Rectal smooth muscle tissue (tissue), 1 donor: ENCODE data around the gene SREBF1.

Experiments
- H3K27ac ChIP-seq: one replicate; pipeline ENCODE4 v1.7.0; 2013; ENCODE audit warnings: low read depth, low read length, inconsistent platforms
- H3K27me3 ChIP-seq: one replicate; pipeline ENCODE4 v1.7.0; 2013; ENCODE audit warnings: low read length; ENCODE audit not compliant: control insufficient read depth, insufficient read depth
- H3K36me3 ChIP-seq: one replicate; pipeline ENCODE4 v1.7.0; 2013; ENCODE audit warnings: low read length; ENCODE audit not compliant: control insufficient read depth, insufficient read depth
- H3K4me1 ChIP-seq: one replicate; pipeline ENCODE4 v1.7.0; 2013; ENCODE audit warnings: low read length; ENCODE audit not compliant: control insufficient read depth, insufficient read depth
- H3K4me3 ChIP-seq: one replicate; pipeline ENCODE4 v1.7.0; 2013; ENCODE audit warnings: low read length
- H3K9ac ChIP-seq: one replicate; pipeline ENCODE4 v1.7.0; 2013; ENCODE audit warnings: low read length

The SREBF1 gene

DNA sequence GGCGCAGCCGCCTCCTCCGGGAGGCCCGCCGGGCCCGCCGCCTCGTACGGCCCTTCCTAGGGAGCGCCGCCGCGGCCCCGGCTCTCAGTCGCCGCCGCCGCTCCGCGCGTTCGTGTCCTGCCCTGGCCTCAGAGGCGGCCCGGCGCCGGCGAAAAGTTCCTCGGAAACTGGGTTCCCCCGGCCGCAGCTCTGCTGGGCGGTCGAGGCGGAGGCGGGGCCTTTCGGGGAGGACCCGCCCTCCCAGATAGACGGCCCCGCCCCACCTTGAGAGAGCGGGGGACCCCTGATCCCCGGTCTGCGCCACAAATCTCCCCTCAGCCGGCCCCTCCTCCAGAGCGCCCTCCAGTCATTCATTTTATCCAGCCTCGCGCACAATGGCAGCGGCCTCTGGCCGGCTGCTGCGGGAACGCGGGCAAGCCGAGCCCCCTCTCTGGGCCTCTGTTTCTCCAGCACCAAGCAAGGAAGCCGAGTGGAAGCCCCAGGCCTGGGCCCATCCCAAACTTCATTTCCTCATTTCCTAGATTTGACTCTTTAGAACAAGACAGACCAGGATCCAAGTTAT is at the start of gene SREBF1:
SREBF1 (minus strand) TSS at position 169 of the 562 bp plus-strand sequence. CDS start 169 bp downstream, outside the sequence.
- Histone ChIP-seq H3K36me3 (no peaks in the 10 kb centered on the region), H3K27me3 (no peaks in the 10 kb centered on the region), H3K27ac (peak within 1 kb of the TSS; percentile 99), H3K4me1 (peaks cover 36% of the 10 kb centered on the region), H3K9ac (peak within 1 kb of the TSS; percentile 81), H3K4me3 (peak within 1 kb of the TSS; percentile 79)

GRCh38 chr17:17886226-17886625 is 49.4 kb upstream of the SREBF1 start:
- H3K4me1 ChIP-seq: no peaks in the 10 kb centered on the region
- no peak overlapping the region for H3K27ac ChIP-seq
- no peaks in the 10 kb centered on the region for H3K27me3 ChIP-seq
- peaks cover 14% of the 10 kb centered on the region for H3K36me3 ChIP-seq
- H3K4me3 ChIP-seq: no peak overlapping the region
- no peak overlapping the region for H3K9ac ChIP-seq

DNA sequence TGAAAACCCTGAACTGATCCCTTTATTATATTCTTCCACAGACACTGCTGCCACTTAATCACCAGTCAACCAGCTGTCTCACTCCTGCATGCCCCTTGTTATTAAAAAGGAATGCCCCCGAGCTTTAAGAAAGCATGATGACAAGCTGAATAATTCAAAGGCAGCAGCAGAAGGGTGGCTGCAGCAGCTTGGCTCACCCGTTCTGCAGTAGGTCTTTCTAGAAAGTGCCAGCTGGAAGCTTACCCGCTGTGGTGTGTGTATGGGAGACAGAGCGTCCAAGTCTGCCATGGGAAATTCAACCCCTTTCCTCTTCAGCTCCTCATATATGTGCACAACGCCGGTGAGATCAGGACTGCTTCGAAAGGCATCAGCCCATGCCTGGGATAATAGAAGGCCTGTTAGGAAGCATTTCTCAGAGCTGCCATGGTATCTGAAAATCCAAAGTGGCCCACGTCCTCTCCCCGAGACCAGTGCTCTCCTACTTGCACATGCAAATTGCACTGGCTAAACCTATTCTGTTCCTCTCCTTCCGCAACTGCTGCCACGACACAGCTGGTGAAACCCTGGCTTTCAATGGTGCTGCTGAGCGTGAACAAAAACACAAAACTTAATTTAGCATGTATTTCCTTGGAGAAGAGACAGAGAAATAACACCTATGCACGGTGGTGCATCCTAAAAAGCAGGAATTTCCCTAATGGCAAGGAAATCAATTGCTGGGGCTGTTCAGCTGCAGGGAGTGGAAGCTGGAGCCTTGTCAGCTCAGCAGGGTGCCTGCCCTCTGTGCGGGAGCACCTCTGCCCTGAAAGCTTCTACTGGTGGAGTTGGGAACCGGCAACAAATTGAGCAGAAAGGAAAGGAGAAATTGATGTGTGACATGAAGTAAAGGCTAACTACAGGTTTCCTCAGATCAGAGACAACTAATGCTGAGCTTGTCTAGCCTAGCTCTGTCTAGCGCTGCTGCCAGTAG is 47.9 kb upstream of the SREBF1 start:
- Histone ChIP-seq H3K36me3 (peaks cover 15% of the 10 kb centered on the region), H3K9ac (no peak overlapping the region), H3K27me3 (no peaks in the 10 kb centered on the region), H3K27ac (no peak overlapping the region), H3K4me3 (no peak overlapping the region), H3K4me1 (no peaks in the 10 kb centered on the region)

- Histone ChIP-seq H3K9ac (no peak overlapping the region), H3K27me3 (no peaks in the 10 kb centered on the region), H3K27ac (no peak overlapping the region), H3K4me3 (no peak overlapping the region), H3K36me3 (peaks cover 21% of the 10 kb centered on the region), H3K4me1 (no peaks in the 10 kb centered on the region)
Measured at GRCh38 chr17:17883801-17884200, 47.0 kb upstream of the SREBF1 start.

DNA sequence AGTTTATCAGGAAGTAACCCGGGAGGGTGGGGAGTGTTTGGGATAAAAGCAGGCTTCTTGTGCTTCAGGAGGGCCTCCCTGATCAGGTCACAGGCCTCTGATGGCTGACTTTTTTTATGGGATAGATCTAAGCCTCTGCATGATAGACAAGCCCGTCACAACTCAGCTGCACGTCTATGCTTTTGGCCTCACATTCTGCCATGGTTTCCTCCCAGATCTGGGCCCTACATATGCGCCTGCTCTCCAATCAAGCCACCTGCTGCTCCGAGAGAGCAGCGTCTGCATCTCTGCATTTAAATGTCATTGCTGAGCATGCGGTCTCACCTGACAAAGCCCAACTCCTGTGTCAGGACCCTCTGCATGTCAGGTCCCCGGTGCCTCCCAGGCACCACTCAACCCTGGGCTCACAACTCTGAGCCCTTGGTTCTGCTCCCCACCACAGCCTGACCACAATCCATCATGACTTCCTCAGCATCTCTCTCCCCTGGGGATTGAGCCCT is 45.3 kb upstream of the SREBF1 start:
- Histone ChIP-seq H3K4me3 (no peak overlapping the region), H3K27me3 (no peaks in the 10 kb centered on the region), H3K9ac (no peak overlapping the region), H3K4me1 (peaks cover 15% of the 10 kb centered on the region), H3K27ac (no peak overlapping the region), H3K36me3 (peaks cover 21% of the 10 kb centered on the region)

GRCh38 chr17:17880577-17881196 is 43.9 kb upstream of the SREBF1 start:
- Histone ChIP-seq H3K9ac (no peak overlapping the region), H3K27ac (no peak overlapping the region), H3K27me3 (no peaks in the 10 kb centered on the region), H3K4me1 (peaks cover 29% of the 10 kb centered on the region), H3K36me3 (peaks cover 26% of the 10 kb centered on the region), H3K4me3 (no peak overlapping the region)

- no peak overlapping the region for H3K9ac ChIP-seq
- H3K27ac ChIP-seq: peak overlapping the region; percentile 89
- peak overlapping the region; percentile 16 for H3K4me3 ChIP-seq
- peaks cover 34% of the 10 kb centered on the region for H3K4me1 ChIP-seq
- H3K27me3 ChIP-seq: no peaks in the 10 kb centered on the region
- H3K36me3 ChIP-seq: peaks cover 20% of the 10 kb centered on the region
Measured at GRCh38 chr17:17877529-17878358, 41.0 kb upstream of the SREBF1 start.

GRCh38 chr17:17876959-17877528 is 40.3 kb upstream of the SREBF1 start:
- Histone ChIP-seq H3K4me1 (peaks cover 34% of the 10 kb centered on the region), H3K4me3 (peak overlapping the region; percentile 16), H3K9ac (no peak overlapping the region), H3K36me3 (peaks cover 16% of the 10 kb centered on the region), H3K27ac (peak overlapping the region; percentile 89), H3K27me3 (no peaks in the 10 kb centered on the region)

DNA sequence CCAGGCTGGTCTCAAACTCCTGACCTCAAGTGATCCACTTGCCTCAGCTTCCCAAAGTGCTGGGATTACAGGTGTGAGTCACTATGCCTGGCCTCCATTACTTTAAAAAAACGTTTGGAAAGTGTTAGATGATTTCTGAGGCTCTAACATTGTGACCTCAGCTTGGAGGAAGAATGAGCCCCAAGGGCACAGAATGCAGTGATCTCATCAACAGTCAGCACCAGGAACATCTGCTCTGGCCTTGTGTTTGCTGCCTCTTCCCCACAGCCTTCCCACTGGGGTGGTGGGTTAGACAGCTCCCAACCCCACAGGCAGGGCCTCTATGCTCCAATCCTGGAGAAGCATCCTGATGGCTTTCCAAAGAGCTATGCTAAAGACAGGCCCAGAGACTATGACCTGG is 37.7 kb upstream of the SREBF1 start:
- H3K27ac ChIP-seq: no peak overlapping the region
- no peaks in the 10 kb centered on the region for H3K27me3 ChIP-seq
- H3K9ac ChIP-seq: no peak overlapping the region
- peaks cover 39% of the 10 kb centered on the region for H3K4me1 ChIP-seq
- H3K36me3 ChIP-seq: peaks cover 16% of the 10 kb centered on the region
- H3K4me3 ChIP-seq: no peak overlapping the region

DNA sequence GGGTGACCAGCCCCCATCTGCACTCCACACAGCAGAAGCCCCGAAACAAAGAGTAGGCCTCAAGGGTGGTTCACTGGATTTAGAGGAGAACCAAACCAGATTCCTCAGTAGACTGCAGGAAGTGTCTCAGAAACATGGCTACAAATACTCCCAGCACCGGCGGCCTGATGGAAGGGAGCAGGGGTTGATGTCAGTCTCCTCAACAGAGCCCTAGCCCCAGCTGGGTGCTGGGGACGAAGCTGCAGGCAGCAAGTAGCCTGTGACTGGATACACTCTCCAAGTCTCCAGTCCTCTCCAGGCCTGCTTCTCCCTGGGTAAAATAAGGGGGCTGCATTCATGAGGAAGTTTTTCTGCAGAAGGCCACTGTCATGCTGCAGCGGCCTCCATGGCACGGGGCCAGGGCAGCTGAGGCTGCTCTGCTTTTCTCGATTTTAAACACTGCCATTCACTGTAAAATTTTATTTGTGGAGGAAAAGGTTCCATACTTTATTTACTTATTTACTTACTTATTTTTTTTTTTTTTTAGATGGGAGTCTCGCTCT is 36.7 kb upstream of the SREBF1 start:
- Histone ChIP-seq H3K9ac (no peak overlapping the region), H3K4me1 (peaks cover 40% of the 10 kb centered on the region)

GRCh38 chr17:17872547-17873345 is 36.0 kb upstream of the SREBF1 start:
- Histone ChIP-seq H3K4me1 (peaks cover 37% of the 10 kb centered on the region), H3K36me3 (peaks cover 17% of the 10 kb centered on the region), H3K4me3 (no peak overlapping the region), H3K27ac (no peak overlapping the region), H3K27me3 (no peaks in the 10 kb centered on the region), H3K9ac (no peak overlapping the region)

More for the DNA sequence above, 36.7 kb upstream of the SREBF1 start:
- H3K4me3 ChIP-seq: no peak overlapping the region
- no peaks in the 10 kb centered on the region for H3K27me3 ChIP-seq
- H3K36me3 ChIP-seq: peaks cover 11% of the 10 kb centered on the region
- no peak overlapping the region for H3K27ac ChIP-seq
